H1 (cell line): ENCODE data around the gene SLC25A48. TPM values are rescaled to one million over a fixed set of nuclear protein-coding genes. Genes with fewer than 3 reads are reported as not detected.

ENCODE experiments used
- CTCF ChIA-PET: fragments of 300-600 bp; sonication (Branson Sonifier 250); formaldehyde crosslinking; loops from one replicate; lab custom pipeline; 2021; ENCODE audit not compliant: partially characterized antibody; lab: Charles Lee
- POLR2A ChIA-PET: fragments of 300-600 bp; sonication (Branson Sonifier 250); formaldehyde crosslinking; loops from one replicate; lab custom pipeline; 2021; ENCODE audit warnings: inconsistent platforms; ENCODE audit not compliant: partially characterized antibody; lab: Charles Lee
- DNase-seq, 2 experiments: peaks; one replicate each; pipeline versions ENCODE4 v3.0.0 to v3.0.0-alpha.2; 2010 to 2022; ENCODE audit warnings: low spot score in 2 of 2, low read depth in 1 of 2, mixed read lengths in 1 of 2
- FAIRE-seq: peaks from 2 replicates; lab custom pipeline; 2011; peaks lifted over from hg19 to GRCh38; lab: Jason Lieb, UNC
- H2AFZ ChIP-seq: 2 replicates; pipeline ENCODE4 v1.8.1; 2012; ENCODE audit warnings: low read length, inconsistent platforms
- H2AK5ac ChIP-seq: 2 replicates; pipeline ENCODE4 v1.6.1; 2013; ENCODE audit warnings: low read depth, low read length
- H2BK120ac ChIP-seq: replicated peaks from 2 replicates; pipeline ENCODE3; 2013; ENCODE audit warnings: low read depth, low read length, inconsistent platforms
- H2BK12ac ChIP-seq: 2 replicates; pipeline ENCODE4 v1.6.1; 2013; ENCODE audit warnings: low read depth, low read length
- H2BK15ac ChIP-seq: 2 replicates; pipeline ENCODE4 v1.6.1; 2013; ENCODE audit warnings: low read length
- H2BK20ac ChIP-seq: 2 replicates; pipeline ENCODE4 v1.6.1; 2013; ENCODE audit warnings: low read length
- H2BK5ac ChIP-seq: 2 replicates; pipeline ENCODE4 v1.6.1; 2013; ENCODE audit warnings: low read depth, low read length
- H3K14ac ChIP-seq: 2 replicates; pipeline ENCODE4 v1.6.1; 2013; ENCODE audit warnings: inconsistent platforms; ENCODE audit not compliant: insufficient read length
- H3K18ac ChIP-seq: 2 replicates; pipeline ENCODE4 v1.6.1; 2013; ENCODE audit warnings: low read length; ENCODE audit errors: extremely low read depth
- H3K23ac ChIP-seq: 2 replicates; pipeline ENCODE4 v1.6.1; 2013; ENCODE audit warnings: inconsistent platforms; ENCODE audit not compliant: insufficient read length
- H3K23me2 ChIP-seq: 2 replicates; pipeline ENCODE4 v1.6.1; 2013; ENCODE audit warnings: low read depth, low read length
- H3K27ac ChIP-seq: 2 replicates; pipeline ENCODE4 v1.6.1; 2011; ENCODE audit warnings: low read depth, low read length, inconsistent platforms
- H3K27me3 ChIP-seq, 4 experiments: replicated peaks in 1 of 4; 1 replicate in 1 of 4; 2 replicates in 3 of 4; pipeline versions ENCODE4 v1.6.1 to v1.8.1; 2011 to 2013; ENCODE audit warnings: low read length in 3 of 4, mild to moderate bottlenecking in 3 of 4, inconsistent platforms in 2 of 4, mixed read lengths in 2 of 4, moderate library complexity in 1 of 4; ENCODE audit not compliant: control insufficient read depth in 3 of 4, insufficient read depth in 3 of 4; ENCODE audit errors: extremely low read depth in 1 of 4
- H3K36me3 ChIP-seq, 4 experiments: 2 replicates each; pipeline versions ENCODE4 v1.6.1 to v1.8.1; 2011 to 2013; ENCODE audit warnings: mild to moderate bottlenecking in 4 of 4, low read length in 3 of 4, moderate library complexity in 2 of 4, control low read depth in 1 of 4, inconsistent platforms in 1 of 4; ENCODE audit not compliant: insufficient read depth in 4 of 4, control insufficient read depth in 2 of 4
- H3K4ac ChIP-seq: replicated peaks from 2 replicates; pipeline ENCODE3; 2013; ENCODE audit warnings: low read length, low read depth, mixed read lengths, inconsistent platforms; ENCODE audit not compliant: insufficient read length
- H3K4me1 ChIP-seq, 4 experiments: replicated peaks in 1 of 4; 1 replicate in 1 of 4; 2 replicates in 3 of 4; pipeline versions ENCODE4 v1.6.1 to v1.8.1; 2011 to 2013; ENCODE audit warnings: low read length in 3 of 4, inconsistent platforms in 2 of 4, mixed read lengths in 1 of 4; ENCODE audit not compliant: insufficient read depth in 4 of 4, control insufficient read depth in 3 of 4
- H3K4me2 ChIP-seq, 2 experiments: 2 replicates each; pipeline versions ENCODE4 v1.6.1 to v1.8.1; 2011 to 2013; ENCODE audit warnings: low read depth in 2 of 2, low read length in 2 of 2, control low read depth in 1 of 2, inconsistent platforms in 1 of 2, mild to moderate bottlenecking in 1 of 2; ENCODE audit not compliant: insufficient read depth in 1 of 2
- H3K4me3 ChIP-seq, 4 experiments: fragments of 200-600, 300-600 bp in 1 of 4; sonication (generic), shearing (Covaris generic), sonication (Bioruptor Twin) in 1 of 4; 2 replicates each; pipeline versions ENCODE4 v1.5.1 to v1.8.1; 2011 to 2016; ENCODE audit warnings: low read length in 4 of 4, low read depth in 3 of 4, control low read depth in 2 of 4, inconsistent platforms in 2 of 4, mild to moderate bottlenecking in 2 of 4, mixed read lengths in 1 of 4, moderate library complexity in 1 of 4; ENCODE audit not compliant: insufficient read depth in 2 of 4; ENCODE audit errors: extremely low read depth in 1 of 4
- H3K56ac ChIP-seq: replicated peaks from 2 replicates; pipeline ENCODE3; 2013; ENCODE audit warnings: low read depth, mild to moderate bottlenecking, mixed read lengths, low read length, inconsistent platforms; ENCODE audit not compliant: insufficient read length
- H3K79me1 ChIP-seq: 2 replicates; pipeline ENCODE4 v1.6.1; 2013; ENCODE audit warnings: low read depth, low read length, control low read depth
- H3K79me2 ChIP-seq, 2 experiments: 2 replicates each; pipeline versions ENCODE4 v1.6.1 to v1.8.1; 2012 to 2013; ENCODE audit warnings: low read length in 2 of 2, mild to moderate bottlenecking in 2 of 2, inconsistent platforms in 1 of 2; ENCODE audit not compliant: insufficient read depth in 2 of 2, control insufficient read depth in 1 of 2
- H3K9ac ChIP-seq, 4 experiments: replicated peaks in 1 of 4; 1 replicate in 1 of 4; 2 replicates in 3 of 4; pipeline versions ENCODE4 v1.6.1 to v1.8.1; 2011 to 2013; ENCODE audit warnings: low read depth in 3 of 4, low read length in 3 of 4, control low read depth in 2 of 4, mild to moderate bottlenecking in 2 of 4, moderate library complexity in 2 of 4, inconsistent platforms in 1 of 4; ENCODE audit errors: extremely low read depth in 1 of 4
- H3K9me3 ChIP-seq, 2 experiments: 2 replicates each; pipeline versions ENCODE4 v1.6.1 to v1.8.1; 2012 to 2013; ENCODE audit warnings: mild to moderate bottlenecking in 2 of 2, moderate library complexity in 2 of 2, control low read depth in 1 of 2, inconsistent platforms in 1 of 2, low read depth in 1 of 2, low read length in 1 of 2, mixed read lengths in 1 of 2; ENCODE audit not compliant: insufficient read depth in 2 of 2
- H4K20me1 ChIP-seq, 2 experiments: replicated peaks in 1 of 2; 2 replicates each; pipeline versions ENCODE3 to v1.8.1; 2011 to 2013; ENCODE audit warnings: inconsistent platforms in 2 of 2, low read length in 2 of 2, mild to moderate bottlenecking in 1 of 2; ENCODE audit not compliant: insufficient read depth in 2 of 2, control insufficient read depth in 1 of 2
- H4K5ac ChIP-seq: 2 replicates; pipeline ENCODE4 v1.6.1; 2013; ENCODE audit warnings: low read length, low read depth, mixed read lengths, inconsistent platforms; ENCODE audit not compliant: insufficient read length
- H4K8ac ChIP-seq: 2 replicates; pipeline ENCODE4 v1.8.0; 2013; ENCODE audit warnings: mild to moderate bottlenecking, moderate library complexity, low read length, inconsistent platforms; ENCODE audit not compliant: insufficient read depth; ENCODE audit errors: extremely low read depth
- H4K91ac ChIP-seq: replicated peaks from 2 replicates; pipeline ENCODE3; 2013; ENCODE audit warnings: low read length, mixed read lengths, inconsistent platforms; ENCODE audit not compliant: insufficient read length
- GABPA ChIP-seq: IDR thresholded peaks from 2 replicates; pipeline ENCODE4 v1.6.1; 2011; ENCODE audit warnings: mild to moderate bottlenecking, low read length, moderate library complexity, borderline replicate concordance; ENCODE audit not compliant: insufficient read depth
- HDAC2 ChIP-seq, 2 experiments: fragments of 300-600 bp in 1 of 2; sonication (generic) in 1 of 2; IDR thresholded peaks; 2 replicates each; pipeline ENCODE4 v1.6.1; 2011 to 2012; ENCODE audit warnings: low read depth in 2 of 2, low read length in 2 of 2, mild to moderate bottlenecking in 2 of 2, moderate library complexity in 2 of 2, borderline replicate concordance in 1 of 2, inconsistent platforms in 1 of 2
- POLR2AphosphoS5 ChIP-seq: IDR thresholded peaks from 2 replicates; pipeline ENCODE4 v1.6.1; 2011; ENCODE audit warnings: low read depth, low read length
- RFX5 ChIP-seq: IDR thresholded peaks from 2 replicates; pipeline ENCODE4 v1.6.1; 2011; ENCODE audit warnings: low read depth, low read length, improper control_type of control experiment, borderline replicate concordance
- SIX5 ChIP-seq: IDR thresholded peaks from 2 replicates; pipeline ENCODE4 v1.6.1; 2011; ENCODE audit warnings: mild to moderate bottlenecking, low read depth, low read length
- WGBS, 2 experiments: shearing (Covaris generic) in 1 of 2; methylation state at CpG; one replicate each; pipeline versions ENCODE4 v1.1.6 to v1.1.7; 2013 to 2015; ENCODE audit warnings: low lambda C conversion rate in 2 of 2, mixed read lengths in 2 of 2, inconsistent platforms in 1 of 2, low coverage in 1 of 2, missing lambda C conversion rate in 1 of 2; ENCODE audit not compliant: insufficient replicate concordance in 2 of 2, insufficient coverage in 1 of 2, insufficient read length in 1 of 2; ENCODE audit errors: extremely low coverage in 1 of 2, missing lambda C conversion rate in 1 of 2; 5-methylcytosine and 5-hydroxymethylcytosine counted together
- polyA plus RNA-seq, 7 experiments: library from polyadenylated mRNA; depleted of rRNA in 3 of 7; stranded (reverse) in 5 of 7; unstranded in 2 of 7; fragments of >200 nt in 5 of 7; fragments of 200-250 nt in 2 of 7; gene quantifications; 1 replicate in 5 of 7; 2 replicates in 1 of 7; 4 replicates in 1 of 7; pipeline versions ENCODE4 v1.2.1 to v1.2.3, GENCODE V29; 2011 to 2013; ENCODE audit warnings: missing spikeins in 2 of 7, mixed read lengths in 2 of 7
- total RNA-seq: library from RNA; stranded (reverse); fragmentation: NEBNext Ultra II Directional; extraction: Animal tissue kit (Norgen Biotek cat#: 25700); gene quantifications from 2 replicates; pipeline ENCODE4 v1.2.1, GENCODE V29; 2021
- TF ChIP-seq, protein P1 (sequence below), 3 experiments: IDR thresholded peaks; 1 replicate in 2 of 3; 2 replicates in 1 of 3; pipeline versions ENCODE4 v1.5.1 to v1.6.1; 2011; ENCODE audit warnings: low read length in 3 of 3, mild to moderate bottlenecking in 3 of 3, inconsistent platforms in 2 of 3, low read depth in 1 of 3, moderate library complexity in 1 of 3; ENCODE audit not compliant: insufficient read depth in 1 of 3; ENCODE audit errors: control extremely low read depth in 1 of 3

SLC25A48 gene
- total and polyA plus RNA-seq, 2 of the 8 experiments (the other 6 are each of a cell fraction or from before 2014, with no cell fraction given) = 1.3 to 1.8 TPM

DNA sequence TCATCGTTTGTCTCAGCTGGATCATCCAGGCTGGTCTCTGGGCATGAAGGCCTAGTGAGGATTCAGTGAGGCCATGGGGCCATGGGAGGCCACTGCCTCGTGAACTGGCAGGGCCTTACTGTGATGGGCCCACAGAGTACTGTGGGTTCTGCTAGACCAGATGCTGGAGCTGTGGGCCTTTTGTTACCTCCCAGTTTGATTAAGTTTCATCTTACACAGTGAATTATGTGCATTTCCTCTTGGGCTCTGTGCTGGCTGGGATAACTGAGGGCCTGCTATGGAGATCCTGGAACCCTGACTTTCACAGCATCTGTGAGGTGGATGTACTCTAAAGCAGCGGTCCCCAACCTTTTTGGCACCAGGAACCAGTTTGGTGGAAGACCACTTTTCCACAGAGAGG lies 19.7 kb upstream of the SLC25A48 start:
- H4K5ac ChIP-seq = no peak overlapping the region
- ChIA-PET POLR2A (interaction anchor here (0.6 kb wide), 1 partner anchor 79 kb away, joined by 3 read pairs; no protein-coding TSS in a partner anchor), CTCF (interaction anchor here (1.4 kb wide), 1 partner anchor 15 kb away, joined by 3 read pairs; no protein-coding TSS in a partner anchor)
- H3K79me1 ChIP-seq = no peaks in the 10 kb centered on the region
- H2BK15ac ChIP-seq = peak overlapping the region; percentile 61; the same call in 1 of the 2 replicates
- H3K4ac ChIP-seq = no peak overlapping the region
- no peak overlapping the region for H2BK120ac ChIP-seq
- H3K4me3 ChIP-seq = no peak overlapping the region
- no peaks in the 10 kb centered on the region for H3K23me2 ChIP-seq
- H3K9ac ChIP-seq = no peak overlapping the region
- 91% methylated on average over 3 of the region's 3 CpGs; no CpG with 5 or more reads in 1 of the 2 experiments for WGBS, 2 experiments
- no peak overlapping the region for H3K23ac ChIP-seq
- no peaks in the 10 kb centered on the region for H3K36me3 ChIP-seq
- FAIRE-seq (no peak), DNase-seq (no peak)
- no peak overlapping the region for H3K56ac ChIP-seq
- TF ChIP-seq, protein P1, sequence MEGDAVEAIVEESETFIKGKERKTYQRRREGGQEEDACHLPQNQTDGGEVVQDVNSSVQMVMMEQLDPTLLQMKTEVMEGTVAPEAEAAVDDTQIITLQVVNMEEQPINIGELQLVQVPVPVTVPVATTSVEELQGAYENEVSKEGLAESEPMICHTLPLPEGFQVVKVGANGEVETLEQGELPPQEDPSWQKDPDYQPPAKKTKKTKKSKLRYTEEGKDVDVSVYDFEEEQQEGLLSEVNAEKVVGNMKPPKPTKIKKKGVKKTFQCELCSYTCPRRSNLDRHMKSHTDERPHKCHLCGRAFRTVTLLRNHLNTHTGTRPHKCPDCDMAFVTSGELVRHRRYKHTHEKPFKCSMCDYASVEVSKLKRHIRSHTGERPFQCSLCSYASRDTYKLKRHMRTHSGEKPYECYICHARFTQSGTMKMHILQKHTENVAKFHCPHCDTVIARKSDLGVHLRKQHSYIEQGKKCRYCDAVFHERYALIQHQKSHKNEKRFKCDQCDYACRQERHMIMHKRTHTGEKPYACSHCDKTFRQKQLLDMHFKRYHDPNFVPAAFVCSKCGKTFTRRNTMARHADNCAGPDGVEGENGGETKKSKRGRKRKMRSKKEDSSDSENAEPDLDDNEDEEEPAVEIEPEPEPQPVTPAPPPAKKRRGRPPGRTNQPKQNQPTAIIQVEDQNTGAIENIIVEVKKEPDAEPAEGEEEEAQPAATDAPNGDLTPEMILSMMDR (IDR thresholded peaks at IDR 0.05; ENCODE audit: control extremely low read depth in 1 of 3, insufficient read depth in 1 of 3, low read depth in 1 of 3, low read length in 3 of 3) = no peak
- TF ChIP-seq POLR2AphosphoS5 = no peak
- TF ChIP-seq SIX5 = no peak
- no peak for TF ChIP-seq GABPA
- no peak for TF ChIP-seq HDAC2 (IDR thresholded peaks at IDR 0.05; ENCODE audit: borderline replicate concordance in 1 of 2, low read depth in 2 of 2, low read length in 2 of 2)
- no peak for TF ChIP-seq RFX5
- no peak overlapping the region for H2BK5ac ChIP-seq
- H2BK20ac ChIP-seq = no peak overlapping the region
- no peak overlapping the region for H3K4me2 ChIP-seq
- no peaks in the 10 kb centered on the region for H3K27me3 ChIP-seq
- no peaks in the 10 kb centered on the region for H4K20me1 ChIP-seq
- H3K14ac ChIP-seq = no peak overlapping the region
- 0 out of 4 replicates have a peak, but pooled peaks cover under 1 to 2% of the 10 kb centered on the region in 2 experiments for H3K9me3 ChIP-seq
- no peak overlapping the region for H2BK12ac ChIP-seq
- H4K91ac ChIP-seq = no peak overlapping the region
- H3K4me1 ChIP-seq = no peaks in the 10 kb centered on the region
- no peak overlapping the region for H3K18ac ChIP-seq
- H2AFZ ChIP-seq = no peak overlapping the region
- no peak overlapping the region for H4K8ac ChIP-seq
- H3K79me2 ChIP-seq = no peaks in the 10 kb centered on the region
- no peak overlapping the region for H3K27ac ChIP-seq
- no peak overlapping the region for H2AK5ac ChIP-seq
